T-helper 1 cell treated with Interleukin-12 subunit alpha and Interleukin-12 subunit beta and Interleukin-4 antibody, amounts not matched to agents 30 ng/mL and 1 ng/mL, for 36 hours (primary cell): ENCODE measurements around the gene TRIM5. TPM values are rescaled to one million over a fixed set of nuclear protein-coding genes. Genes with fewer than 3 reads are reported as not detected.
"Not testable (repeated sequence)": the region's sequence is repeated elsewhere in the genome, so short reads cannot be mapped to it uniquely, and the experiment has no call there.

Experiments
- intact Hi-C: fragments of 100-400 bp; cut with micrococcal nuclease; formaldehyde crosslinking; loops from one replicate; pipeline ENCODE4 v1.15.1; 2024
- total RNA-seq: library from RNA; stranded (reverse); gene quantifications from 2 replicates; pipeline ENCODE4 v1.2.3, GENCODE V29; 2022

The TRIM5 gene
- total RNA-seq, 1 donor from 2014 or later = 22.1 TPM

DNA sequence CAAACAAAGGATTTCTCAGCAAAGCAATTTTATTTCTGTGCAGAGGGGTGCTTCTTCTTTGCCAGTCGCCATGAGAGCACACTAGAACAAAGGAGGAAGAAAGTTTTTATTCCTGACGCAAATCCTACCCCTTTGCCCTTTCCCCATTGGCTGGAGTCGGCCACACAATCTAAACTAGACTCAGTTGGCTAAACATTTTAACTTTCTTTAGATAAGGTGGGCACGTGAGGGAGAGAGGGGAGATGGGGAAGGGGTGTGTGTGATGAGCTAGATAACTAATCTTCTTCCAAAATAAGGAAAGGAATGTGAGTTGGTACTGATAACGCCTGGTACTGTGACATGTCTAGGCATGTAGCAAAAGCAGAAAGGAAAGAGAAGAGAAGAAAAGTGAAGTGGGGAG is 5.3 kb upstream of the TRIM5 start:
- intact Hi-C loops = loop anchor here (5.0 kb wide), 2 partner anchors 48 to 1298 kb away; partner anchors contain the start of gene TRIM21

DNA sequence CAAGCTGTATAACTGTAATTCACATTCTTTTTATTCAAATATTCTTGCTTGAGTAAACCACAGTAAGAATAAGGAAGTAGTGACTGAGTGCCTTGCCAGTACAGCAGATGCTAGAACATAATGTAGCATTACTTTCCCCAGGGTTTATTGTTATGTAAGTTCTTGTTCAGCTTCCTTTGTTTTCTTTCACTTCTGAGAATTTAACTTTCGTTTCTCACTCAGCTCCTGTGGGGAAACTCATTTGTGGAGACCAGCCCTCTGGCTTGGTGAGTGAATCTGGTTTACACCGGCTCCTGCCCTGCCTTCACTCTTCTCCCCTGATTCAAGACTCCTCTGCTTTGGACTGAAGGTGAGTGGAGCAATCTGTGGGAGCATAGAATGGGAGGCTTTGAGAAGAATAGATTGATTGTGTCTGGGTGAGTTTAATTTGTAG is 4.7 kb upstream of the TRIM5 start, which contains the start of gene TRIM22:
Gene TRIM22 (plus strand): TSS at position 240 of the 433 bp plus-strand sequence. CDS start 6,443 bp downstream, outside the sequence.
- intact Hi-C loops = loop anchor here (1.0 to 5.0 kb wide), 5 partner anchors 65 to 1058 kb away; partner anchors contain the start of genes CAVIN3 and TAF10

DNA sequence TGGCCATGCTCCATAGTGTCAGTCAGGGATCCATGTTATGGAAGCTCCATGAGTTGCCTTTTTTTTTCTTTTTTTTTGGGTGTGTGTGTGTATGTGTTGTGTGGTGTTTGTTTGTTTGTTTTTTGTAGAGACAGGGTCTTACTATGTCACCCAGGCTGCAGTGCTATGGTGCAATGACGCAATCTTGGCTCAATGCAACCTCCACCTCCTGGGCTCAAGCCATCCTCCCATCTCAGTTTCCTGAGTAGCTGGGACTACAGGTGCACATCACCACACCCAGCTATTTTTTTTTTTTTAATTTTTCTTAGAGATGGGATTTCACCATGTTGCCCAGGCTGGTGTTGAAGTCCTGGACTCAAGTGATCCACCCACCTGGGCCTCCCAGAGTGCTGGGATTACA is 3.6 kb upstream of the TRIM5 start:
- intact Hi-C loops = loop anchor here (2.0 to 5.0 kb wide), 3 partner anchors 634 to 1059 kb away; partner anchors contain the start of genes CAVIN3 and TAF10

GRCh38 chr11:5686426-5686825 is 1.6 kb upstream of the TRIM5 start:
- intact Hi-C loops = loop anchor here (5.0 kb wide), 2 partner anchors 636 to 1061 kb away; partner anchors contain the start of gene CAVIN3

DNA sequence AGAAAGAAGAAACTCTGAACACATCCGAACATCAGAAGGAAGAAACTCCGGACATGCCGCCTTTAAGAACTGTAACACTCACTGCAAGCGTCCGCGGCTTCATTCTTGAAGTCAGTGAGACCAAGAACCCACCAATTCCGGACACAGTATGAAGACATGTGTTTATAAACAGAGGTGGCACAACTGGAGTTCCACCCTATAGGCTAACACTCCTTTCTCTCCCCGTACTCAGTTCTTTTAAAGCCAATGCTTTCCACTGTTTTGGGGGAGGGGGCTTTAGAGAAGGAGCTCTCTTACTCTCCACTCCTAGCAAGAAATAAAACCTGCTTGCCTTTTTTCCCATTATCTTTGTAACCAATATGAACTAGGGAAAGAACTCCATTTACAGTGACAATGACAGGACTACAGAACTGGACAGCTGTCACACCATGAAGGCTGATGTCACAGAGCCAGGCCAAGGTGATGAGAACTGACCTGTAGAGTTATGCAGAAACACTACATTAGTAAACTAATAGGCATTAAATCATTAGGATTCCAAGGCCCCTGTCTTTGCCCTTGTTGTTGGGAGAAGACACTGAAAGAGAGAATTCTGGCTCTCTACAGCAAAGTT is 733 bp downstream of the TRIM5 start:
- intact Hi-C loops = loop anchor here (1.0 to 2.0 kb wide), 10 partner anchors 17 to 1075 kb away; partner anchors contain the start of genes FHIP1B, MRPL17, OR52N2 and SMPD1

DNA sequence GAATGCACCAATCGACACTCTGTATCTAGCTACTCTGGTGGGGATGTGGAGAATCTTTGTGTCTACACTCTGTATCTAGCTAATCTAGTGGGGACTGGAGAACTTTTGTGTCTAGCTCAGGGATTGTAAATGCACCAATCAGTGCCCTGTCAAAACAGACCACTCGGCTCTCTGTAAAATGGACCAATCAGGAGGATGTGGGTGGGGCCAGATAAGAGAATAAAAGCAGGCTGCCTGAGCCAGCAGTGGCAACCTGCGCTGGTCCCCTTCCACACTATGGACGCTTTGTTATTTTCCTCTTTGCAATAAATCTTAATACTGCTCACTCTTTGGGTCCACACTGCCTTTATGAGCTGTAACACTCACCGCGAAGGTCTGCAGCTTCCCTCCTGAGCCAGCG is 1.3 kb downstream of the TRIM5 start:
- intact Hi-C loops = loop anchor here (1.0 to 2.0 kb wide), 10 partner anchors 17 to 1075 kb away; partner anchors contain the start of genes FHIP1B, MRPL17, OR52N2 and SMPD1

DNA sequence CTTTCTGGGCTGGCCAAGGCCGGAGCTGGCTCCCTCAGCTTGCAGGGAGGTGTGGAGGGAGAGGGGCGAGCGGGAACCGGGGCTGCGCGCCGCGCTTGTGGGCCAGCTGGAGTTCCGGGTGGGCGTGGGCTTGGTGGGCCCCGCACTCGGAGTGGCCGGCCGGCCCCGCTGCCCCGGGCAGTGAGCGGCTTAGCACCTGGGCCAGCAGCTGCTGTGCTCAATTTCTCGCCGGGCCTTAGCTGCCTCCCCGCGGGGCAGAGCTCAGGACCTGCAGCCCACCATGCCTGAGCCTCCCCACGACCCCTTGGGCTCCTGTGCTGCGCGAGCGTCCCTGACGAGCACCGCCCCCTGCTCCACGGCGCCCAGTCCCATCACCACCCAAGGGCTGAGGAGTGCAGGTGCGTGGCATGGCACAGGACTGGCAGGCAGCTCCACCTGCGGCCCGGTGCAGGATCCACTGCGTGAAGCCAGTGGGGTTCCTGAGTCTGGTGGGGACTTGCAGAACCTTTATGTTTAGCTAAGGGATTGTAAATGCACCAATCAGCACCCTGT is 1.9 kb downstream of the TRIM5 start:
- intact Hi-C loops = not testable (repeated sequence)

DNA sequence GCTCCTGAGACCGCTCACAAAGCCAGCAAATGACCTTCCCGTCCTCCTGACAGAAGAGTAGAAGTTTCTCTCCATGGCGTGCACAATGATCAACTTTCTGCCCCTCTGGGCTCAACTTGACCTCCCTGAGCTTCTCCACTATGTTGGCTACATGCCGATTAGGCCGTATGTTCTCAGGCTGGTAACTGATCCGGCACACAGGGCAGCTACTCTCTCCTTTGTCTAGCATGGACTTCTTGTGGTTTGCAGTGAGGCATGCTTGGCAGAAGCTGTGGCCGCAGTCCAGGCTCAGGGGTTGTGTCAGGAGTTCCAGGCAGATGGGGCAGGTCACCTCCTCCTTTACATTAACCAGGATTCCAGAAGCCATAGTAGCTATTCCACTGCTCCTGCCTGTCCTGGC is 5.1 kb downstream of the TRIM5 start:
- intact Hi-C loops = no loop called here

- intact Hi-C loops = no loop called here
These were observed 10.5 kb downstream of the TRIM5 start for GRCh38 chr11:5674391-5674790.

DNA sequence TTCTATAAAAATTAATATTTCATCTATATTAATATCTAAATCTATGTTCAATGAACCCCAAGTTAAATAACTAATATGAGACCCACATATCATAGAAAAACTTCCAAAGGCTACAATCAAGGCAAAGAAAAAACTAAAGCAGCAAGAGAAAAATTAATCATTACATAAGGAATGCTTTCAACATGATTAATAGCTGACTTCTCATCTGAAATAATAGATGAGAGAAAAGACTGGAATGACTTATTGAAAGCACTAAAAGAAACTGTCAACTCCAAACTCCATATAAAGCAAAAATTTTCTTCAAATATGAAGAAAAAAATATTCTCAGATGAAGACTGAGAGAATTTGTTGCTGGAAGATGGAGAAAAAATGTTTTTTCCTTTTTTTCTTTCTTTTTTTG is 13.0 kb downstream of the TRIM5 start:
- intact Hi-C loops = no loop called here

DNA sequence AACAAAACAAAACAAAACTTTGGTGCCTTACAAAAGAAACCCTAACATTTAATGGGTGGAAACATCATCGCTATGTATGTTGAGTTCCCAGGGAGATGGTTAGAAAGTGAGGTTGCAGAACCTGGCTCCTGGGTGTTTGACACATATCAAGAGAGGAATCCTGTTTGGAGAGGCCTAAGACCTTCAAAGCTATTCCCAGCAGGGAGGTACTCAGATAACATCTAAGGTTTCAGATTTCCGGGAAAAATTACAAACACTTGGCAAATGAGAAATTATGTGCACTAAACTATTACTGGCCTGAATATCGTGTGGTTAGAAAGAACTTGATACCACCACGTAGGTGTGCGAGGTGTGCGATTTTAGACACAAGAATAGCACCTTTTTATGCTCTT is 18.5 kb downstream of the TRIM5 start:
- intact Hi-C loops = no loop called here

DNA sequence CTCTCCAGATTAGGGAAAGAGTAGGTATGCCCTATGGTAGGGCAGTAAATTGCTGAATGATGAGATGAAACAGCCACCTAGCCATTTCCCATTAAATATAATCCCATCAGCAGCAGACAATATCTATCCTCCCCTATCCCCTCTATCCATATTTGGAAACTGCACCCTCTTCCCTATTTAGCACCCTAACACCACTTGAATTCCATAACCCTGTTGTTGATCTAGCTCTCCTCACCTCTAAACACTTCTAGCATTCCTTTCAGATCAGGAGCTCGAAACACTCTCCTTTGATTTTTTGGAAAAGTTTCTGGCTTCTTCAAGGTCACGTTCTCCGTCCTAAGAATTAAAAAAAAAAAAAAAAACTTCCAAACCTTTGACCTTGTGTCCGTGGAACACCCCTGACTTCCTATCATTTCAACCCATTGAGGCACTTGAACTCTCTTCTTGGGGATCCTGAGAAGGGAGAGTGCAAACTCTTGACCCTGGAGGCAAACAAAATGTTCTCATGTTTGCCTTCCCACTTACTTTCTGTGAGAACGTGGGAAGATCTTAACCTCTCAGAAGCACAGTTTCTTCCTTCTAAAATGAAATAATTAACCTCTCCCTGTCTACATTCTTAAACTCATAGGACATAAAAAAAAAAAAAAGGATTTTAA is 19.0 kb downstream of the TRIM5 start:
- intact Hi-C loops = no loop called here

DNA sequence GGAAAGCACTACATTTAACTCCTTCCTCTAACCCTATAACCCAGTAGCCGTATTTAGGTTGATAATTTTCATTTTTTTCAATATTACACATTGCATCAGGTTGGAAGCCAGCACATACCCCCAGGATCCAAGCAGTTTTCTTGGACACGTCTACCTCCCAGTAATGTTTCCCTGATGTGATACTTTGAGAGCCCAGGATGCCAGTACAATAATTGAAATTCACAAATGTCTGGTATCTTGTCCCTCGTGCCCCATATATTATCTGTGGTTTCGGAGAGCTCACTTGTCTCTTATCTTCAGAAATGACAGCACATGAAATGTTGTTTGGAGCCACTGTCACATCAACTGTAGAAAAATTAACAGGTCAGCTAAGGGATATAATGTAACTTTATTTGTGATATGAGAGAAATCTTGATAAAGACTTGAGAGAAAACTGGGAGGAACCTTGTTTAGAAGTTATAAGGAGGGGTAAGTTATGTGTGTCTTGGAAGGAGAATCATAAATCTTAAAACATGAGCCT is 19.8 kb downstream of the TRIM5 start:
- intact Hi-C loops = no loop called here

DNA sequence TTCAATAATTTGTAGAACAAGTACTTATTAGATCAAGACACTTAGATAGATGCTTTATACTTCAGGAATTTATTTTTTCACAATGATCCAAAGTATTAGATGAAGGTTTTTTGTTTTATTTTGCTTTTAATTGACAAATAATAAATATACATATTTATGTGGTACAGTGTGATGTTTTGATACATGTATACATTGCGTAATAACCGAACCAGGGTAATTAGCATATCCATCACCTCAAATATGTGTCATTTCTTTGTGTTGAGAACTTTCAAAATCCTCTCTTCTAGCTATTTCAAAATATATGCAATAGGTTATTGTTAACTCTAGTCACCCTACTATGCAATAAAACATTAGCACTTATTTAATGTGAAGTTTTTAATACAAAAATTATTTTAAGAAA is 21.4 kb downstream of the TRIM5 start:
- intact Hi-C loops = no loop called here

DNA sequence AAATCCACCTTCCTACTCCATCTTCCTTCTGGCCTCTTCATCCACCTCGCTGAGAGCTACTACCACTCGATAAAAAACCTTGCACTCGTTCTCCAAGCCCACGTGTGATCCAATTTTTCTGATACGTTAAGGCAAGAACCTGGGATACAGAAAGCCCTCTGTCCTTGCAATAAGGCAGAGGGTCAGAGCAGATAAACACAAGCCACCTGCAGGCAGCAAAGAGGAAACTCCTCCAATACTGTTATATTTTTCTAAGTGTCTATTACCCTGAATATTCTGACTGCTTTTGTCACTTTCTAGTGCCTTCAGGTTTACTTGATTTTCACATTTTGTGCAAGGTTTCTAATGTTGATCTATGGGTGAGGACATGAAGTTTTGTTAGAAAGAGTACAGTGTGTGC is 26.6 kb downstream of the TRIM5 start:
- intact Hi-C loops = no loop called here

GRCh38 chr11:5656956-5657355 is 27.9 kb downstream of the TRIM5 start:
- intact Hi-C loops = not testable (repeated sequence)

- intact Hi-C loops = no loop called here
These were observed 29.4 kb downstream of the TRIM5 start for GRCh38 chr11:5655474-5655873.

DNA sequence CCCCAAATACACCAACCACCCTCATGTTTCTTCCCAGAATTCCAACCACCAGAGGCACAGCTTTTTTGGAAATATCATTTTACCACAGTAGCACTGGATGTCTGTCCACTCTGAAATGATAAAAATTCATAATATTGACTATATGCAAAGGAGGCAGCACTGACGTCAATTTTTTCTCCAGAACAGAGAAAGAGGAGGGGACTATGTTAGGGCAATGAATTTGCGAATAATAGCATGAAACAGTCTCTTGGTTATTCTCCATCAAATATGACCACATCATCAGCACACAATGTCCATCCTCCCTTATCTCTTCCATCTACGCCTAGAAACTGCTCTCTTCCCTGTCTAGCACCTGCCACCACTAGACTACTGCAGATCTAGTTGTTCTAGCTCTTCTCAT is 38.7 kb downstream of the TRIM5 start:
- intact Hi-C loops = no loop called here

GRCh38 chr11:5643585-5643984 is 41.3 kb downstream of the TRIM5 start:
- intact Hi-C loops = loop anchor here (5.0 kb wide), 1 partner anchor 49 kb away; no protein-coding TSS in a partner anchor

GRCh38 chr11:5639953-5640352 is 44.9 kb downstream of the TRIM5 start:
- intact Hi-C loops = loop anchor here (5.0 kb wide), 1 partner anchor 52 kb away; no protein-coding TSS in a partner anchor

GRCh38 chr11:5631969-5632635 is 52.8 kb downstream of the TRIM5 start:
- intact Hi-C loops = no loop called here
